Fibroblast of skin of right quadriceps (primary cell): ENCODE results near the gene OBP2B.
"Not testable (repeated sequence)": the region's sequence is repeated elsewhere in the genome, so short reads cannot be mapped to it uniquely, and the experiment has no call there.

Experiments used
- DNase-seq: peaks from one replicate; pipeline ENCODE4 v3.0.0-alpha.2; 2013

Gene OBP2B

GRCh38 chr9:133221177-133221809, 12.2 kb upstream of the OBP2B start:
- DNase-seq: no peak

DNA sequence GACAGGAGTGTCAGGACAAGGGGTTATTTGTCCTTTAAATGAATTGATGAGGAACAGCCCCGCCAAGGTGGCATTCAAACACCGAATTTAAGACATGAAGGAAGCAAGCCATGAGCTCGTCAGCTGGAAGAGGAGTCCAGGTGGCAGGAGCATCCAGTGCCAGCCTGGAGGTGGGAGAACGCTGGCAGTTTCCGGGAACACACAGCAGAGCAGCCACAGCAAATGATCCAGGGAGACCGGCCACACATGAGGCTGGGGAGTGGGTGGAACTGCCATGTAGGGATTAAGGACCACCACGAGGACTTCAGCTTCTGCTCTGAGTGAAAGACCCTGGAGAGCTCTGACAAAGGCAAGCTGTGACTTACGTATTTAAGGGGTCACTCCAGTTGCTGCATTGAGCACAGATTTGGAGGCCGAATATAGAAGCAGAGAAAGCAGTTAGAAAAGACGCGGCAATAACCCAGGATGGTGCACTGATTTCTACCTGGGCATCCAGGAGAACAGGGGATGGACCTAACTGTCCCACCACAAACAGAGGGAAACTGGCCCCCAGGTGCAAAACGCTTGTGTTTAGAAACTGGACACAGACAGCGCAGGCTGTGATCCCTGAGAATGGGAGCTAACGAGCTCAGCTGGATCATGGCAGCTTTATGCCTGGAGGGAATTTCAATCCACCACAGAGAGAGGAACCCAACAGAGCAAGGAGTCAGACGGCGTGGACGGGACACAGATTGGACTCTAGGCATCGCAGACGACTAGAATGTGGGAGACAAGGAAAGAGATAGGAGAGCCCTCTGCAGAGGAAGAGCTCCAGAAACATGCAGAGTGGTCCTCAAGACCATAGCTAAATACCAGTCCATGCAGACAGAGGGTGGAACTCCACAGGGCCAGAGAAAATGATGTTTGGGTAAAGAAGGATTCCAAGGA, 9.3 kb upstream of the OBP2B start:
- not testable (repeated sequence) for DNase-seq

GRCh38 chr9:133217333-133217988, 8.4 kb upstream of the OBP2B start:
- not testable (repeated sequence) for DNase-seq

DNA sequence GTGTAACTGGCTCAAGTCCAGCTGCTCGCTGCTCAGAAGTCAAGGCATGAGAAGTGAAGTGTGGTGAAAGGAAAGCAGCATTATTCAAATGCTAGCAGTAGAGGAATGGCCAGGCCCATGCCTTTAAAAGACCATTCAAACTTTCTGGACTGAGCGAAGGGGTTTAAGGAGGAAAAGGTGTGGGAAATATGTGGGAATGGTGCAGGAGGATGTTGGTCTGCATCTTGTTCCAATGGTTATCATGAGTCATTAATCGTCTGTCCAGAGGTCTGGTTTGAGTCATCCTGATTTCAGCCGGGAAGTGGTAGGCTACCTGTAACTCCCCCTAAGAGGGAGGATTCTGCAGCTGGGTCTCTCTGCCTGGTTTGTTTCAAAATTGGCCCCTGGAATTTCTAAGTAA, 5.2 kb upstream of the OBP2B start:
- not testable (repeated sequence) for DNase-seq

DNA sequence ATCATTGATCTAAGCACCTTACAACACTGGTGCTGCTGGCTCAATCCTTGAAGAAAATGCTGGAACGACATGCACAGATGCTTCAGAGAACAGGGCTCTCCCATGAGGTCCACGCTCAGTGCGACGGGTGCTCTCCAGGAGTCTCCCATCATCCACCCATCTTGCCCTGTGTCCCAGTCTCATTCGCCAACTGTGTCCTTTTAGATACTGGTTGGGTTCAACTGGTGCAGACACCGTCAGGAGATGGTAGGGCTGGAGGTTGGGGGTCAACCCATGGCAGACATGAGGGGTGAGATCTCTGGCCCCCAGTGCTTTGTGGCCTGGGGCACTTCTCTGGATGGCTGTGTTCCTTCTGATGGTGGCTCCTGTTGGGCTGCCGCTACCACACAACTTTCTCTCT, 1.6 kb upstream of the OBP2B start:
- no peak for DNase-seq

DNA sequence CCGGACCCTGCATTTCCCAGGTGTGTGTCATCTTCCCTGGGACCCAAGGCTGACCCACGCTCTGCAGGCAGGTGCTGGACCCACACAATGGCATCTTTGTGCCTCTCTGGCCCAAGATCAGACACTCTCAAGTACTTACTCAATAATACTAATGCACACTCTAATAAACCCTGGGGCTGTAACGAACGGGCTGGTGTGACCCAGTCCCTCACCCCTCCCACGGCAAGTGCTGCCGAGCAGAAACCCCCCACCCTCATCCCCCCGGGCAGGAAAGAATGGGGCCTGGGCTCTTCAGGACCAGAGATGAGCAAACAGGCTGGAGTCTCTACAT, 1.1 kb upstream of the OBP2B start:
- no peak for DNase-seq

GRCh38 chr9:133209327-133210201, 514 bp upstream of the OBP2B start:
- not testable (repeated sequence) for DNase-seq

- not testable (repeated sequence) for DNase-seq
These were observed 725 bp downstream of the OBP2B start for GRCh38 chr9:133208171-133208879.

- no peak for DNase-seq
These were observed 1.4 kb downstream of the OBP2B start for GRCh38 chr9:133207540-133208170.

DNA sequence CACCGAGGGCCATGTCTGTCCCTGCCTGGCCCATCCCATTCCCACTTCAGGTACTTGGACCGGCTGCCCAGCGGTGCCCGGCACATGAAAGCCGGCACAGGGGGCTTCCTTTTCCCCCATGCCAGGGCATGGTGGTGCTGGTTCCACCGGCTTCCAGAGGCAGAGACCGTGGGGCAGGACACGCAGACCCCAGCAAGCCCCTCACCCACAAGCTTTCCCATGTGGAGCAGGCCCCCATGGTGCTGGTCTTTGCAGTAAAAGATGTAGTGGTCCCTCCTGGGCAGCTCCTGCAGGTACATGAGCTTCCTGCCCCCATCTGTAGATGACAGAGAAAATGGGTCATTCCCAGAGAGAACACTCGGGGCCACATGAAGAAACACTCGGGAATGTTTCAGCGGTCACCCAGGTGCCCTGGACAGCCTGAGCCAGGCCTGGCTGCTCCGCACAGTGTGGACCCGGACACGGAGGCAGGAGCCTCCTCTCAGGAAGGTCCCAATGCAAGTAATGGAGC, 2.0 kb downstream of the OBP2B start:
- no peak for DNase-seq

DNA sequence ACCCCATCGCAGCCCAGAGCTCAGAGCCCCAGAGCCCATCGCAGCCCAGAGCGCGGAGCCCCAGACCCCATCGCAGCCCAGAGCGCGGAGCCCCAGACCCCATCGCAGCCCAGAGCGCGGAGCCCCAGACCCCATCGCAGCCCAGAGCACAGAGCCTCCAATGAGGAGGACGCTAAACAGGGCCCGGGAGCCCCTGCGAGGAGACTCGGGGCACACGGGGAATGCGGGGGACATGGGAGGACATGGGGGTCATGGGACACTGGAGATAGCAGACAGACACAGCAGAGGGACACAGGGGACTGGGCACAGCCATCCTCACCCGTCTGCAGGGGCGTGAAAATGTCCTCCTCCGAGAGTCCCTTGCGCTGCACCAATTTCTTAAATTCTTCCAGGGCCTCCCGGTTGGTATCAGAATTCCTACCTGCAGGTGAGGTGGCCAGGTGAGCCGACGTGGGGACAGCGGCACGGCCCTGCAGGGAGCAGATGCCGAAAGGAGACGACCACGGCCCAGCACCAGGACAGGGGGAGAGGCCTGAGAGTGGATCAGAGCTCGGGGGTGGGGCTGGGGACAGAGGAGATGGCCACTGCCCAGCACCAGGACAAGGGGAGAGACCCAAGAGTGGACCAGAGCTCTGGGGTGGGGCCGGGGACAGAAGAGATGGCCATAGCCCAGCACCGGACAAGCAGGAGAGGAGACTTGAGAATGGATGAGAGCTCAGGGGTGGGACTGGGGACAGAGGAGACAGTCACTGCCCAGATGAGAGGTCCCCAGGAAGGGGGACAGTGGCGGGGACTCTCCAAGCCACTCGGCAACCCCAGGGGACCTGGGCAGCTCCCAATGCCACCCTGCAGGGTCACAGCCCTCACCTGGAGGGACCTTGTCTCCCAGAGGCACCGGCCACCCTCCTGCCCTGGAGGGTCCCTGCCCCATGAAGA, 2.8 kb downstream of the OBP2B start:
- no peak for DNase-seq

DNA sequence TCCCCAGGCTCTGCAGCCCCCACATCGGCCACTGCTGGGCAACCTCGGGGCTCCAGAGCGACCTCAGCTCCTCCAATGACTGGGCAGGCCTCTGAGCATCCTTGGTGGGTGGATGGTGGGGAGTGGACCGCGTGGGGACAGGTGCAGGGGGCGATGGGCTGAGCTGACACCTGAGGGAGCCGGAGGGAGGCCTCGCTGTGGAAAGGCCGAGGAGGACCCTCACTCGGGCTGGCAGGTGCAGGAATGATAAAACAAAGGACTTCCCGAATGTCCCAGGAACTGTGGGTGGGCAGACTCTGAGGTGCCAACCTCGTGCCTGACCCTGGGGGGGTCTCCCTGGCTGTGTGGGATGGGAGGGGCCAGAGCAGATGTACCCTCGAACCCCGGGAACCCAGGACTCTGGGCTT, 3.6 kb downstream of the OBP2B start:
- DNase-seq: not testable (repeated sequence)

- DNase-seq: no peak
These were observed 4.1 kb downstream of the OBP2B start for GRCh38 chr9:133204993-133205336.

DNA sequence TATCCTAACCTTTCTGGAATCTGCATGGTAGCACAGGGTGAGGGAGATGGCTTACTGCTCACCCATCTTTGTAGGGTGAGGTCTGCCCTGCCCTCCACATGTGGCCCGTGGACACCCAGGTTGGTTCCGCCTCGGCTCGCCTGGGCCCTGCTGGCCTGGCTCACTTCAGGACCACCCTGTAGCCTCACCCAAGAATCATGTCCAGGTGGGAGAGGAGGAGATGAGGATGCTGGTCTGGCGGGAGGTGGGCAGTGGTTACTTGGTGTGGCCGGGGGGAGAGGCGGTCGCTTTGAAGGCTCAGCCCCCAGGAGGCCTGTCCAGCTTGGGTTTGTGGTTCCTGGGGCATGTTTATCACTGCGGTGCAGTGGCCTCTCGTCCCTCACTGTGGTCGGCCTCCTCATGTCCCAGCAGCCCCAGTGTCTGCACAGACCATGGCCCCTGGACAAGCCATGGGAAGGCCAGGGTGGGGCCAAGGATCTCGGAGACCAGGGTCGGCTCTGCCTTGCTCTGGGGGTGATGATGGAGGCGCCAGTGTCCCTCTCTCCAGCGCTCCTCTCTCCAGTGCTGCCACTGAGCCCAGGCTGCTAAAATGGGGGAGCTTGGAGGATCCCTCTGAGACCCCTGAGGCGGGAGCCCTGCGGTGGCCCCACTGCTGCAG, 4.6 kb downstream of the OBP2B start:
- DNase-seq: no peak

DNA sequence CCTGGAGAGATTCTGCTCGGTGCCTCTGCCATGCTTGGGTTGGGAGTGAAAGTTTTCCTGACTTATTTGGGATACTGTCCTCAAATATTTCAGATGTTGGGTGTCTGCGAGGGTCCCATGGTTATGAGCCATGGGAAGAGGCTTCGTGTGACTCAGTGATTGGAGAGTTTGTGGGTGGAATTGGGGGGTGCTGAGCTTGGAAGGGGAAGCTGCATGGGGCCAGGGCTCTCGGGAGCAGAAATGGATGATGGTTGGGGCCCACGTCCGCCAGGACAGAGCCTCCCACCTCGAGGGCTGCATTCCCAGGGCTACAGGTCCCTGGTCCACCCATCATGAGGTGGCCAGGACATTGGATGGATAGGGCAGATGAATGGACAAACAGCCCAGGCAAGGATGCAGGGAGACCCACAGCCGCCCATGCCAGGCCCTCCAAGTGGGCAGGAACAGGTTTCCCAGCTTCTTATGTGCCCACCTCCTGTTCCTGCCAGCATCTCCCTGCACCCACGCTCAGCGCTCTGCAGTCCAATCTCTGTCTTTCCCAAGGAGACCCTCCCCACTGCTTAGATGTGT, 5.5 kb downstream of the OBP2B start:
- DNase-seq: no peak

DNA sequence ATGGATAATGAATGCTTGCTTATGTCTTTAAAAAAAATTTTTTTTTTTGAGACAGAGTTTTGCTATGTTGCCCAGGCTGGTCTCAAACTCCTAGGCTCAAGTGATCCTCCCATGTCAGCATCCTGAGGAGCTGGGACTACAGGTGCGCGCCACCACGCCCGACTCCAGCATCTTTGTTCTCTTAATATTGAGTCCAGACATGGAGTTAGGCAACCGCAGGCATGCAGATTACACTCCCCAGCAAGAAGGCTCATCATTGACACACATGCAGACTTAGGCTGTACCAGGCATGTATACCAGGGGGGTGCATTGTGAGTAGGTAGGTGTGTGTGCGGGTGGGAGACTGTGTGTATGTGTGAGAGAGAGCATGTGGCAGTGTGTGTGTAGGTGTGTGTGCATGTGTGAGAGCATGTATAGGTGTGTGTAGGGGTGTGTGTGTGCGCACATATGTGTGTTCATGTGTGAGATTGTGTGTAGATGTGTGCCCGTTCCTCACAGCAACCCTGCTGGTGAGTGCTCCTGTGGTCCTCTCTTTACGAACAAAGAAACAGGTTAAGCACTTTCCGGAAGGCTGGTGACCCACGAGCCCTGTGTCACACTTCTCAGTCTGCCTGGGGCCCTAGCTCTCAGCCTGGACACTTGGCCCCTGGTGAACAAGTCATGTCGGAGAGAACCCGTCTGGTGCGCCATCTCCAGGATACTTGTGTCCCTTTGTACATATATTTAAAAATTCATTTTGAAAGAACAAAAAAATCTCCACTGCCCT, 6.2 kb downstream of the OBP2B start:
- DNase-seq: no peak

DNA sequence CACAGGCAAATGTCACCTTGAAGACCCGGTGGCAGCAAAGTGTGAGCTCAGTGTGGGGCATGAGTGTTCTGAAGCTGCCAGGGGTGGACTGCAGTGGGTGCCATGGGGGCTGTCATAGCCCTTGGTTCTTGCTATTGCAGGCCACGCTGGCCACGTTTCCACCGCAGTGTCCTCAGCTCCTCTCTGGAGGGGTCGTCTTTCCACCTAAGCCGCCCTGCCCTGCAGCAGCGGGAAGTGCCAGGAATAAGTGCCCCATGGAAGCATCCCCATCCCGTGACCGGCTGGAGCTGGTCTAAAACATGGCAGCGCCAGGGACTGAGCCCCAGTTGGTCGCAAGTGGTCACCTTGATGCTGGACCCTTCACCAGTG, 6.9 kb downstream of the OBP2B start:
- no peak for DNase-seq

- DNase-seq: no peak
These were observed 7.5 kb downstream of the OBP2B start for GRCh38 chr9:133201424-133202144.
